GM23338 (cell line): ENCODE measurements around the gene GNMT. TPM values are rescaled to one million over a fixed set of nuclear protein-coding genes. Genes with fewer than 3 reads are reported as not detected.

Source experiments
- ATAC-seq: fragments of 200-7000 bp; cut with Tn5 transposase; 3 replicates; pipeline ENCODE4 v1.9.1; 2020
- DNase-seq: peaks from one replicate; pipeline ENCODE4 v3.0.0-alpha.2; 2015; ENCODE audit warnings: low spot score
- H2AFZ ChIP-seq: fragments of 200-600 bp; sonication (generic); 2 replicates; pipeline ENCODE4 v1.8.0; 2016; ENCODE audit warnings: antibody characterized with exemption, mild to moderate bottlenecking, moderate library complexity
- H3F3A ChIP-seq: fragments of 200-600 bp; sonication (generic); replicated peaks from 2 replicates; pipeline ENCODE4 v1.8.0; 2017; ENCODE audit warnings: antibody characterized with exemption, mixed run types, low read depth
- H3K27ac ChIP-seq: fragments of 200-600 bp; sonication (generic); 2 replicates; pipeline ENCODE4 v1.6.1; 2016; ENCODE audit warnings: low read depth
- H3K27me3 ChIP-seq: fragments of 200-600 bp; sonication (generic); 2 replicates; pipeline ENCODE4 v1.8.0; 2016; ENCODE audit warnings: mild to moderate bottlenecking, mixed run types, moderate library complexity; ENCODE audit not compliant: insufficient read depth
- H3K36me3 ChIP-seq: fragments of 200-600 bp; sonication (generic); 2 replicates; pipeline ENCODE4 v1.8.0; 2016; ENCODE audit warnings: mild to moderate bottlenecking; ENCODE audit not compliant: insufficient read depth
- H3K4me1 ChIP-seq: fragments of 200-600 bp; sonication (generic); 2 replicates; pipeline ENCODE4 v1.8.0; 2016; ENCODE audit warnings: mild to moderate bottlenecking, moderate library complexity; ENCODE audit not compliant: insufficient read depth
- H3K4me2 ChIP-seq: fragments of 200-600 bp; sonication (generic); 2 replicates; pipeline ENCODE4 v1.7.1; 2017; ENCODE audit warnings: mixed run types
- H3K4me3 ChIP-seq: fragments of 200-600 bp; sonication (generic); 2 replicates; pipeline ENCODE4 v1.6.1; 2016; ENCODE audit warnings: mixed run types
- H3K79me2 ChIP-seq: fragments of 200-600 bp; sonication (generic); replicated peaks from 2 replicates; pipeline ENCODE4 v1.8.0; 2017; ENCODE audit warnings: mild to moderate bottlenecking; ENCODE audit not compliant: insufficient read depth
- H3K9me2 ChIP-seq: fragments of 200-600 bp; sonication (generic); 2 replicates; pipeline ENCODE4 v1.8.0; 2017; ENCODE audit not compliant: insufficient read depth
- H4K20me1 ChIP-seq: fragments of 200-600 bp; sonication (generic); replicated peaks from 2 replicates; pipeline ENCODE4 v1.8.0; 2017; ENCODE audit warnings: mild to moderate bottlenecking; ENCODE audit not compliant: insufficient read depth
- H3K27ac Mint-ChIP-seq: 2 replicates; pipeline ENCODE4 v1.8.0; 2020; ENCODE audit warnings: inconsistent platforms, mild to moderate bottlenecking, moderate library complexity, mixed read lengths
- H3K27me3 Mint-ChIP-seq: 3 replicates; pipeline ENCODE4 v1.8.0; 2022; ENCODE audit warnings: low read depth, mild to moderate bottlenecking, moderate library complexity, mixed read lengths, inconsistent platforms; ENCODE audit not compliant: insufficient read depth, poor library complexity
- H3K36me3 Mint-ChIP-seq: 3 replicates; pipeline ENCODE4 v1.8.0; 2021; ENCODE audit warnings: low read depth, mild to moderate bottlenecking, inconsistent platforms, moderate library complexity, mixed read lengths
- H3K4me1 Mint-ChIP-seq: 3 replicates; pipeline ENCODE4 v1.8.0; 2020; ENCODE audit warnings: mild to moderate bottlenecking, inconsistent platforms, mixed read lengths
- H3K4me3 Mint-ChIP-seq: 3 replicates; pipeline ENCODE4 v1.8.0; 2021; ENCODE audit warnings: moderate library complexity, mild to moderate bottlenecking, inconsistent platforms, mixed read lengths
- H3K9me3 Mint-ChIP-seq: 3 replicates; pipeline ENCODE4 v1.8.0; 2020; ENCODE audit warnings: moderate library complexity, mild to moderate bottlenecking, inconsistent platforms, mixed read lengths
- EZH2 ChIP-seq: fragments of 200-600 bp; sonication (generic); IDR thresholded peaks from one replicate; pipeline ENCODE4 v1.8.0; 2017; ENCODE audit warnings: antibody characterized with exemption, mild to moderate bottlenecking, low read depth; ENCODE audit not compliant: unreplicated experiment
- EZH2phosphoT487 ChIP-seq: fragments of 200-600 bp; sonication (generic); IDR thresholded peaks from one replicate; pipeline ENCODE4 v1.8.1; 2018; ENCODE audit warnings: antibody characterized with exemption; ENCODE audit not compliant: unreplicated experiment
- JUNB ChIP-seq: IDR thresholded peaks from one replicate; pipeline ENCODE4 v1.6.1; 2016; ENCODE audit warnings: antibody characterized with exemption; ENCODE audit not compliant: unreplicated experiment
- NANOG ChIP-seq: IDR thresholded peaks from 2 replicates; pipeline ENCODE4 v1.6.1; 2016; ENCODE audit warnings: antibody characterized with exemption, borderline replicate concordance
- POLR2AphosphoS5 ChIP-seq: IDR thresholded peaks from 2 replicates; pipeline ENCODE4 v1.6.1; 2016; ENCODE audit warnings: antibody characterized with exemption, low read depth
- ZNF114 ChIP-seq: fragments of 250-450 bp; sonication (Bioruptor Pico); IDR thresholded peaks from 2 replicates; pipeline ENCODE4 v1.5.0; 2020; ENCODE audit warnings: mild to moderate bottlenecking, moderate library complexity
- ZNF462 ChIP-seq: fragments of 250-450 bp; sonication (Bioruptor Pico); IDR thresholded peaks from 2 replicates; pipeline ENCODE4 v1.5.0; 2020; ENCODE audit warnings: mild to moderate bottlenecking, moderate library complexity
- polyA plus RNA-seq: library from polyadenylated mRNA; unstranded; fragments of >200 nt; fragmentation: Nextera tagmentation; extraction: Ambion mirVana; gene quantifications from 2 replicates; pipeline ENCODE4 v1.2.1, GENCODE V29; 2016
- total RNA-seq: library from RNA; depleted of rRNA; stranded (reverse); fragments of >200 nt; shearing (Covaris generic); gene quantifications from 2 replicates; pipeline ENCODE4 v1.2.3, GENCODE V29; 2014
- TF ChIP-seq, protein P1 (sequence below), 2 experiments: fragments of 200-600 bp in 1 of 2; sonication (generic) in 1 of 2; conservative IDR thresholded peaks; 2 replicates each; pipeline versions ENCODE4 v1.5.1 to v1.6.1; 2016 to 2017; ENCODE audit warnings: antibody characterized with exemption in 2 of 2, low read depth in 2 of 2, mild to moderate bottlenecking in 2 of 2, moderate library complexity in 1 of 2
- TF ChIP-seq, protein P2 (sequence below): IDR thresholded peaks from 2 replicates; pipeline ENCODE4 v1.6.1; 2016; ENCODE audit warnings: antibody characterized with exemption

Gene GNMT
- total and polyA plus RNA-seq, 2 experiments from 2014 or later = 0.52 TPM; not detected in 1

DNA sequence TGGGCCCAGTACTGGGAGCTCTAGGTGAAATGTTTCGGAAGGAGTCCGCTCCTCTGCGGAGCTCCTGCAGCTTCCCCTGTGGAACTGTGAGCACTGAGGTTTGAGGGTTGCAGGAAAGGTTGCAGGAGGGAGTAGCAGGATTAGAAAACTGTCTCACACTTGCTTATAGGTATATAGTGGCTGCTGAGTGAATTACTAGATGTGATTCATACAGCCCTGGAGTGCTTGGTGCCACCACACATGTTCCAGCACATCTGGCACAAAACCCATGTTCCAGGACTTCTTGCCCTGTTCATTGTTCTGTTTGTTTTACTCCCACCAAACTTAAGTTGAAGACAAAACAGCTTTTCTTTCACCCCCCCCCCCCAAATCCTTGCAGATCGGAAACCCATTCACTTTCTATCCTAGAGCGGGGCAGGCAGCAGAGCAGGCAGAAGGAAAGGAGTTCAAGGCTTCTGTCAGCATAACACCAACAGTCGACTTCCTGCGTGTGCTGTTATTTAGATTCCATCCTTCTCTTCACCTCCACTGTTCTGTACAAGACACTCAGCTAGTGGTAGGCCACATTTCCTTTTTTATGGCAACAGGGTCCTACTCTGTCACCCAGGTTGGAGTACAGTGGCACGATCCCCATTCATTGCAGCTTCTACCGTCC, 19.1 kb downstream of the GNMT start (continued):
- TF ChIP-seq EZH2phosphoT487 = no peak
- TF ChIP-seq JUNB = no peak

DNA sequence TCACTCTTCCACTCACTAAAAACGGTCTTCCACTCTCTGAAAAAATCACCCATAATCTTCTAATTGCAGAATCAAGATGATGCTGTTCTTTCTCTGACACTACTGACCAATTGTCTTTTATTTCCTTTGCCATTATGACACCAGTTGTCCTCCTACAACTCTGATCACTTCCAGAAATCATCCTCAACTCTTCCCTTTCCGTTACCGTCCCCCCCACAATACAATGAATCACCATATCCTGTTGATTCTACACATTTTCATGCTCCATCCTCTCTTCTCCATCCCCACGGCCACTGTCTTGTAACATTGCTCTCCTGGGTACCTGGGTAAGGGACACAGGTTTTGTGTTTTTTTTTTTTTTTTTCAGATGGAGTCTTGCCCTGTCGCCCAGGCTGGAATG, 21.3 kb downstream of the GNMT start:
- H3K36me3 ChIP-seq = no peaks in the 10 kb centered on the region
- ATAC-seq (no peak), DNase-seq (no peak)
- peak overlapping the region; percentile 6; the same call in 1 of the 3 replicates for H3K4me3 Mint-ChIP-seq
- H3K27ac ChIP-seq = no peak overlapping the region
- no peak overlapping the region for H3K27ac Mint-ChIP-seq
- peaks cover 14% of the 10 kb centered on the region for H3K27me3 Mint-ChIP-seq
- no peak overlapping the region for H3K4me2 ChIP-seq
- no peaks in the 10 kb centered on the region for H3K9me3 Mint-ChIP-seq
- no peaks in the 10 kb centered on the region; the same call in 2 of the 3 replicates for H3K36me3 Mint-ChIP-seq
- peaks cover 19% of the 10 kb centered on the region; the same call in 1 of the 2 replicates for H3F3A ChIP-seq
- TF ChIP-seq EZH2 (no peak), JUNB (no peak), ZNF462 (no peak), ZNF114 (CRISPR knock-in tag) (no peak), NANOG (no peak), POLR2AphosphoS5 (no peak)
- TF ChIP-seq, protein P1, sequence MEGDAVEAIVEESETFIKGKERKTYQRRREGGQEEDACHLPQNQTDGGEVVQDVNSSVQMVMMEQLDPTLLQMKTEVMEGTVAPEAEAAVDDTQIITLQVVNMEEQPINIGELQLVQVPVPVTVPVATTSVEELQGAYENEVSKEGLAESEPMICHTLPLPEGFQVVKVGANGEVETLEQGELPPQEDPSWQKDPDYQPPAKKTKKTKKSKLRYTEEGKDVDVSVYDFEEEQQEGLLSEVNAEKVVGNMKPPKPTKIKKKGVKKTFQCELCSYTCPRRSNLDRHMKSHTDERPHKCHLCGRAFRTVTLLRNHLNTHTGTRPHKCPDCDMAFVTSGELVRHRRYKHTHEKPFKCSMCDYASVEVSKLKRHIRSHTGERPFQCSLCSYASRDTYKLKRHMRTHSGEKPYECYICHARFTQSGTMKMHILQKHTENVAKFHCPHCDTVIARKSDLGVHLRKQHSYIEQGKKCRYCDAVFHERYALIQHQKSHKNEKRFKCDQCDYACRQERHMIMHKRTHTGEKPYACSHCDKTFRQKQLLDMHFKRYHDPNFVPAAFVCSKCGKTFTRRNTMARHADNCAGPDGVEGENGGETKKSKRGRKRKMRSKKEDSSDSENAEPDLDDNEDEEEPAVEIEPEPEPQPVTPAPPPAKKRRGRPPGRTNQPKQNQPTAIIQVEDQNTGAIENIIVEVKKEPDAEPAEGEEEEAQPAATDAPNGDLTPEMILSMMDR (conservative IDR thresholded peaks at IDR 0.05; ENCODE audit: low read depth in 2 of 2) = no peak
- TF ChIP-seq, protein P2, sequence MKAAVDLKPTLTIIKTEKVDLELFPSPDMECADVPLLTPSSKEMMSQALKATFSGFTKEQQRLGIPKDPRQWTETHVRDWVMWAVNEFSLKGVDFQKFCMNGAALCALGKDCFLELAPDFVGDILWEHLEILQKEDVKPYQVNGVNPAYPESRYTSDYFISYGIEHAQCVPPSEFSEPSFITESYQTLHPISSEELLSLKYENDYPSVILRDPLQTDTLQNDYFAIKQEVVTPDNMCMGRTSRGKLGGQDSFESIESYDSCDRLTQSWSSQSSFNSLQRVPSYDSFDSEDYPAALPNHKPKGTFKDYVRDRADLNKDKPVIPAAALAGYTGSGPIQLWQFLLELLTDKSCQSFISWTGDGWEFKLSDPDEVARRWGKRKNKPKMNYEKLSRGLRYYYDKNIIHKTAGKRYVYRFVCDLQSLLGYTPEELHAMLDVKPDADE = no peak
- H3K9me2 ChIP-seq = no peaks in the 10 kb centered on the region
- no peaks in the 10 kb centered on the region for H3K27me3 ChIP-seq
- no peak overlapping the region for H3K4me3 ChIP-seq
- peaks cover 5% of the 10 kb centered on the region; the same call in 1 of the 2 replicates for H4K20me1 ChIP-seq
- H3K4me1 Mint-ChIP-seq = peaks cover 21% of the 10 kb centered on the region
- peak overlapping the region; percentile 69; the same call in 1 of the 2 replicates for H2AFZ ChIP-seq
- H3K4me1 ChIP-seq = peaks cover 21% of the 10 kb centered on the region
- H3K79me2 ChIP-seq = peaks cover 22% of the 10 kb centered on the region
